Measurements from ENCODE around the gene MTHFR.

The MTHFR gene

DNA sequence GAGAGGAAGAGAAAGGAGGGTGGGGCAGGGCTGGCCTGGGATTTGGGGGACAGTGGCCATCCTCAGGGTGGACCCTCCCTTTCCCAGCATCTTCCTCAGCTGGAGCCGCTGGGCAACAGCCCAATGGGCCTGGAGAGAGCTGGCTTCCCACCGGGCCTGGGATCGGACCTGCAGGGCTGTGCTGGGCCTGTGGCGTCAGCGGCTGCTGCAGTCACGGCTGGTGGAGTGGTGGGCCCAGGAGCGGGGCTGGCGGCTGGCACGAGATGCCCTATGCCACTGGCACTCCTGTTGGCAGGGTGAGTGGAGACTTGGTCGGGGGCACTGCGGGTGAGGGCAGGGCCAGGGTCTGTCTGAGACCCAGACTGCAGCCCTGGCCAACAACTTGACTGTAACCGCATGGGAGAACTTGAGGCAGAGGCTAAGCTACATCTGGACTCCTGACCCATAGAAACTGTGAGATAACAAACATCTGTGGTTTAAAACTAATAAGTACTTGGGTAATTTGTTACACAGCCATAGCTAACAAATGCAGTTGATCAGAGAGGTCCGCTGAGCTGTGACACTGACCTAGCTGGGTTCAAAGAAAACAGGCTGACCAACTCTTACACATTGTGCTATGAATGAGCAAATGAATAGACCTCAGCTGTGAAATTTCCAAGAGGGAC is 25.9 kb downstream of the MTHFR start:
- no peak for DNase-seq

DNA sequence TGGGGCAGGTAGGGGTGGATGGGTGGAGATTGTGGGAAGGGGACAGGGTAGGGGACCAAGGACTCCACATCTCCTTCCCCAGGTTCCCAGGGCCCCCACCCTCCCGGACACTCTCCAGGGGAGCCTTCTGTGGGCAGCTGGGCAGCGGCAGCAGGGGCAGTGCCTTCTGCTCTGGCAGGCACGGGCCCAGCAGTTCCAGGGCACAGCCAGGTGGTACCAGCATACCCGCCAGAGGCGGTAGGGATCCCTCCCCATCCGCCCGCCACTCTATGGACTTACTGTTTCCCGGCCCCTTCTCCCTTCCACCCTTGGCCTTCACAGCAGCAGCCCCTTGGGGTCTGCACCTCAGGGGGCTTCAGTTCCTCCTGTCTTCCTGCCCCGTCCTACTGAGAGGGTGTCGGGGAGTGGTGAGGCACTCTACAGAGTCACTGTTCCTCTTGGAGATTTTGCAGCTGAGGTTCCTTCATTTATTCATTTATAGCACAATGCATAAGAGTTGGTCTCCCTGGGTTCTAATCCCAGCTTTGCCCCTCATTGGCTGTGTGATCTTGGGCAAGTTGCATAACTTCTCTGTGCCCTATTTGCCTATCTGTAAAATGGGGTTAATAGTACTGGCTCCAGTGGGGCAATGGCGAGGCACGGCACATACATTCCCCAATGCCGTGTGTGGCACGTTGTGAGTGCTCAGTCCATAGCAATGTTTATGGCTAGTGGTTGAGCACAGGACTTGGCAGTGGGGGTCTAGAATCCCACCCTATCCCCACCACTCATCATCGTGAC is 26.7 kb downstream of the MTHFR start:
- DNase-seq: no peak

DNA sequence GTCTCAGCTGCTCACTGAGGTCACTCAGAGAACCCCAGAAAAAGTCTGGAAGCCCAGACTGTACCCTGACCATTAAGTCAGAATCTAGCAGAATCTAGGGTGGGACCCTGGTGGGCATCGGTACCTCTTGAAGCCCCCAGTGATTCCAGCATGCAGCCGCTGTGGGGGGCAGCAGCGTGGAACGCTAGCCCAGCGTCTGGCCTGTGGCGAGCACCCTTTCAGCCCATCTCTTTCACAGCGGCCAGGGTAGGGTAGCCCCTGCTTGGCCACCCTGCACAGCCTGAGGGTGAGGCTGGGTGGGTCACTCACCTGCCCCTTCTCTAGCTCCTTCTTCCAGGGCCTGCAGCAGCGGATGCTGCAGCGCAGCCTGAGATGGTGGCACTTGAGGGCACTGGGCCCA is 27.4 kb downstream of the MTHFR start:
- no peak for DNase-seq

DNA sequence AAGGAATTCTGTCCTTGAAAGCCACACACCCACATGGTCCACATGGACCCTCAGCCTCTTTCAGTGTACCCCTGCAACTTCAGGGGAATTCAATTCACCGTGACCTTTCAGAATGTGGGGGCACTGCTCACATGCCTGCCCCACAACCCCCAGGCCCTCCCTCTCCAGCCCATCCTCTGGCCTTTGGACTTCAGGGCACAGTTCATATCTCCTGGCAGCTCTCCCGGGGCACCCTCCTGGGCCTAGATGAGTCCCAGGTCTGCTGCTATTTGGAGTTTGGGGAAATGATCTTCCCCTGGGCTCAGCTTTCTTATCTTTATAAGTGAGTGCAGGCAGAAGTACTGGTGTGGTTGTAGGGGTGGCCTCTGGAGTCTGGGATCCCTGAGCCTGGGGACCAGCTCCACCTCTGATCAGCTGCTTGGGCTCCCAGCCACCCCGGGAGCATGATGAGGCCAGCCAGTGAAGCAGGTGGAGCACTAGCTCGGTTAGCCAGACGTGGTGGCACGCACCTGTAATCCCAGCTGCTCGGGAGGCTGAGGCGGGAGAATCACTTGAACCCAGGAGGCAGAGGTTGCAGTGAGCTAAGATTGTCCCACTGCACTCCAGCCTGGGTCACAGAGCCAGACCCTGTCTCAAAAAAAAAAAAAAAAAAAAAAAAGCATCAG is 28.0 kb downstream of the MTHFR start:
- DNase-seq: no peak

DNA sequence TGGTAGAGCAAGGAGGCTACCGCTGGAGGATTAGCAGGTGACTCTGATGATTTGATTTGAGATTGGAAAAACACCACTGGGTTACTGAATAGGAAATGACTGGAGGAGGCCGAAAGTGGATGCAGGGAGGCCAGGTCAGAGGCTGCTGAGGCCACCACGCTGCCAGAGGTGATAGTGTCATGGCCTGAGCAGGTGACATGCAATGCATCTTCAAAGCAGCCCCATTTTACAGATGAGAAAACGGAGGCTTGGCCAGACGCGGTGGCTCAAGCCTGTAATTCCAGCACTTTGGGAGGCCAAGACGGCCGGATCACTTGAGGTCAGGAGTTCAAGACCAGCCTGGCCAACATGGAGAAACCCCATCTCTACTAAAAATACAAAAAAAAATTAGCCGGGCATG is 31.0 kb downstream of the MTHFR start:
- DNase-seq: no peak

DNA sequence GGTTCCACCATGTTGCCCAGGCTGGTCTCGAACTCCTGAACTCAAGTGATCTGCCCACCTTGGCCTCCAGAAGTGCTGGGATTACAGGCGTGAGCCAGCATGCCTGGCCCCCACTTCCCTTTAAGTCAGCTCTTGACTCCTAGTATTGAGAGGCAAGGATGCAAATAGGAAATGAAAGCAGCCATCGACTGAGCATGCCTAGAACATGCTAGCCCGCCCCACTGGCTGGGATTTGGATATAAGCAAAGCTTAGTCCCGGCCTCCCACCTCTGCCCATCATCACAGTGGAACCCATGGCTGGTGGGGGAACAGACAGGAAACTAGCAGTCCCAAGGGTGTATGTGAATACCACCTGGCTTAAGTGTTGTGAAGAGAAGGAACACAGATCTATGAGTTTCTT is 33.3 kb downstream of the MTHFR start:
- no peak for DNase-seq

DNA sequence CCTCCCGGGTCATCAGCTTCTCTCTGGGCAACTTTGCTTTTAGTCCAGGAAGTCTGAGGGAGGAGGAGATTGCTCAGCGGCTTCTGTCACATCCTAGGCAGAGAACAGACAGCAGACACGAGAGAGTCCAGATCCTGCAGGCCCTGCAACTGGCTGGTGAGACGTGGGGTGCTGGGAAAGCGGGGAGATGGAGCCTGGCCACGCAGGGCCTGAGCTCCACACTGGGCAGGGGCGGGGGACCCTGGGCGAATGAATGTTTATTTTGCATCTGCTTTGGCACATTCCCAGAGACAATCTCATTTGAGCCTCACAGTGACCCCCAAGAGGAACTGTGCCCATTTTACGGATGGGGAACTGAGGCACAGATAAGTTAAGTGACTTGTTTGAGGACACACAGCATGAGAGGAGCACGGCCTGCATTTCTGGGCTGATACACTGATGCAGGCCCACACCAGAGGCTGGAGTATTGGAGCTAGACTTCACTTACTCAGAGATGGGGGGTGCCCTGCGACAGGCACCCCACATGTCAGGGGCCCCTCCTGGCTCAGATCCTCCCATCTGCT is 34.2 kb downstream of the MTHFR start:
- no peak for DNase-seq

- no peak for DNase-seq
These were observed 35.8 kb downstream of the MTHFR start for GRCh38 chr1:11770011-11770410.

DNA sequence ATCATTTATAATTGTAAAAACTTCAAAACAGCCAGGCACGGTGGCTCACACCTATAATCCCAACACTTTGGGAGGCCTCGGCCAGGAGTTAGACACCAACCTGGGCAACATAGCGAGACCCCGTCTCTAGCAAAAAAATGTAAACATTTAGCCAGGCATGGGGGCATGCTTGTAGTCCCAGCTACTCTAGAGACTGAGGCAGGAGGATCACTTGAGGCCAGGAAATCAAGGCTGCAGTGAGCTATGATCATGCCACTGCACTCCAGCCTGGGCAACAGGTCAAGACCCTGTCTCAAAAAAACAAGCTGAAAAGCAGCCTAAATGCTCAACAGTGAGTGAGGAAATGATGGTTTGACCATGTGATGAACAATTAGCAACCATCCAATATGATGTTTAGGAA is 36.5 kb downstream of the MTHFR start:
- DNase-seq: no peak

DNA sequence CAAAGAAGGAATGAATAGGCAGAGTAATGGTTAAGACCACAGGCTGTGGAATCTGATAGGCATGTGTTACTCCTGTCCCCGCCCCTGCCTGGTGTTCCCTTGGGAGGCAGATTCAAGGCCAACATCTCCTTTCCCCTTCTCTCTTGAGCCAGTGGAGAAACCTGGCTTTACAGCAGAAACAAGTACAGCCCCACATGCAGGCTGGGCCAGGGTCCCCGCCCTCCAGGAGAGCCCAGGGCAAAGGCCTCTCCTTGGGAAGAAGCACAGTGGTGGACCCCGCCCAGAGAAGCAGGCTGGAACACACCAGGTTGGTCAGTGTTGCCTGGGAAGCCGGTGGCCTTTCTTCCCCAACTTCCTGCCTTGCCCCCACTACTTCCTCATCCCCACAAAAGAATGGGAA is 36.9 kb downstream of the MTHFR start:
- no peak for DNase-seq

- no peak for DNase-seq
These were observed 37.7 kb downstream of the MTHFR start for GRCh38 chr1:11767922-11768704.

- DNase-seq: no peak
These were observed 39.4 kb downstream of the MTHFR start for GRCh38 chr1:11766429-11766776.

DNA sequence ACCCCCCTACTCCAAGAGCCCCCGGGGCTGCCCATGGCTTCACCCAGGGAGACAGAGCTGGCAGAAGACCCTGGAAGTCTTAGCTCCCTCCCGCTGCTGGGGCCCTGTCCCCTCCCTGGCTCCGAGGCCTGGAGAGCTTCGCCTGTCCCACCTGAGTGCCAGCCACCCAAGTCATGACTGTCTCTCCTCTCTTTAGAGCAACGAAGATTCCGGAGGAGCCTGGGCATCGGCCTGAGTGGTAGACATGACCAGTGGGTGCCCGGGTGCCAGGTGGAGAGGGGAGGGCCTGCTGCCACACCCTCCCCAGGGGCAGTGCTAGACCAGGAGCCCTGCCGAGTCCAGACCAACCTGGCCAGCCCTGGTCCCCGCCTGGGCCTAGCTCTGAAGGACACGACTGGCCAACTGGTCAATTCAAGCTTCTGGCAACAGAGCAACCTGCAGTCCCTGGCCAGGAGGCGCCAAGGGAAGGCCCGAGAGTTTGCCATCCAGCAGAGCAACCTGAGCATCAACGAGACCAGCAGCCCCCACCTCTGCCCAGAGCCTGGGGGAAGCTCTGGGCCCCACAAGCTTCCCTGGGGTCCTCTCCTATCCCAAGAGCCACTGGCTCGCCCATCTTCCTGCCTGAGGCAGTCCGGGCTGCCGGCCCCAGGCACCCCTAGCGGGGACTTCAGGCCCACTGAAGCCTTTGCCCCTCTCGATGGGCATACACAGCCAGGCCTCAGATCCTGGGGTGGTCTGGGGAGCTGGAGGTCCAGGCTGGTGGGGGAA is 39.9 kb downstream of the MTHFR start:
- DNase-seq: no peak

DNA sequence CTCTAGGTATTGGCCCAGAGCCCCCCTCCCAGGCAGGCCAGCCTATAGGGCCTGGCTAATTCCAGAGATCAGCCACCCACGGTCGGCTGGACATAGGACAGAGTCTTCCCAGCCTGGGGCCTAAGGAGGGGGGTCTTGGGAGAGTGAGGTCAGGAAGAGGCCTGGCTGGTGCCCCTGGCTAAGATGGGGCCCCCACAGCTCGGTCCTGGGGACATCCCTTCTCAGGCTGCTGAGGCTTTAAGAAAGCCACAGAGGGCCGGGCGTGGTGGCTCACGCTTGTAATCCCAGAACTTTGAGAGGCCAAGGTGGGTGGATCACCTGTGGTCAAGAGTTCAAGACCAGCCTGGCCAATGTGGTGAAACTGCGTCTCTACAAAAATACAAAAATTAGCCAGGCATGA is 41.2 kb downstream of the MTHFR start:
- no peak for DNase-seq

DNA sequence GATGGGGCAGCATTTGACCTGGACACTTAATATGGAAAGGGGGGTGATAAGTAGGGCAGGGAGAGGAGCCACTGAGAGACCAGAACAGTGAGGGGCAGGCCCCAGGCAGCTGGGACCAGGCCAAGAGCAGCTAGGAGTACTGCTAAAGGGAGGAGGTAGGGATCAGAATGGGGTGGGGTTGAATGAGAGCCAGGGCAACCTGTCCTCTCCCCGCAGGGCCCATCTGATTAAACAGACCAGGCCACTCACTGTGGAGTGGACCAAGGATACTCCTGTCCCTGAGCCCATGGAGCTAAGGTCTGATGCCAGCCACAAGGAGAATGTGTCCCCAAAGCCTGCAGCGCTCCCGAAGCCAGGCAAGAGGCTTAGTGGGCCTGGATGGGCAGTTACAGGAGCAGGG is 41.6 kb downstream of the MTHFR start:
- DNase-seq: no peak

DNA sequence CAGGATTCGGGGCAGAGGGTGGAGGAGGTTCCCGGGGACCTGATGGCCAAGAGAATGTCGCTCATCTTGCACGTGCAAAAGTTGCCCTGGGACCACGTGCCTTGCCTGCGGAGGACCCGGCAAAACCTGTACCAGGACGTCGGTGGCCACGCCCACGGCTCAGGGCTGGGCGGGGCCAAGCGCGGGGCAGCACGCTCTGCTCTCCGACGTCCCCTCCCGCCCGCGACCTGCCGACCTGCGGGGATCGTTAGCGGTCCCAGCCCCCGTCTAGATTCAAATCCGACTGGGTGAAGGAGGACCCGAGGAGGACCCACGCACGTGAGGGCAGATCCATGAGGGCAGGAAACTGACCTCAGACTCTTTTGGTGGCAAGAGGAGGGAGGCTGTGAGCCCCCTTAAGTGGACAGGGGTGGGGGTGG is 43.8 kb downstream of the MTHFR start, which contains the start of gene C1orf167:
TSS of gene C1orf167 (plus strand) at position 206 of the 419 bp plus-strand sequence. CDS start 2,208 bp downstream, outside the sequence.
- DNase-seq: peak; percentile 69

GRCh38 chr1:11761285-11761684 is 44.5 kb downstream of the MTHFR start:
- no peak for DNase-seq

GRCh38 chr1:11759791-11760190 is 46.0 kb downstream of the MTHFR start:
- DNase-seq: no peak

DNA sequence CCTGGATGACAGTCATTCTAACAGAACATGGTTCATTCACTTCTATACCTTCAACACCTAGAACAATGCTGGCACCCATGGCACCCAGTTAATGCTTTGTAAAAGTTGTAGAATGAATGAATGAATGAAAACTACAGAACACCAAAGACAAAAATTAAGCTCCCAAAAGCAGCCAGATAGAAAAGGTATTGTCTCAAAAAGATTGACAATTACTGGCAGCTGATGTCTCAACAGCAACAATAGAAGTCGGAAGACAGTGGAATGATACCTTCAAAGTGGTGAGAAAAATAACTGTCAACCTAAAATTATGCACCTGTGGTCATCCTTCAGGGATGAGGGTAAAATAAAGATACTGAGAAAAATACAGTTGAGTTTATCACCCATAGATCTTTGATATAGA is 48.7 kb downstream of the MTHFR start:
- DNase-seq: no peak

- no peak for DNase-seq
These were observed 52.1 kb downstream of the MTHFR start for GRCh38 chr1:11753555-11754208.

DNA sequence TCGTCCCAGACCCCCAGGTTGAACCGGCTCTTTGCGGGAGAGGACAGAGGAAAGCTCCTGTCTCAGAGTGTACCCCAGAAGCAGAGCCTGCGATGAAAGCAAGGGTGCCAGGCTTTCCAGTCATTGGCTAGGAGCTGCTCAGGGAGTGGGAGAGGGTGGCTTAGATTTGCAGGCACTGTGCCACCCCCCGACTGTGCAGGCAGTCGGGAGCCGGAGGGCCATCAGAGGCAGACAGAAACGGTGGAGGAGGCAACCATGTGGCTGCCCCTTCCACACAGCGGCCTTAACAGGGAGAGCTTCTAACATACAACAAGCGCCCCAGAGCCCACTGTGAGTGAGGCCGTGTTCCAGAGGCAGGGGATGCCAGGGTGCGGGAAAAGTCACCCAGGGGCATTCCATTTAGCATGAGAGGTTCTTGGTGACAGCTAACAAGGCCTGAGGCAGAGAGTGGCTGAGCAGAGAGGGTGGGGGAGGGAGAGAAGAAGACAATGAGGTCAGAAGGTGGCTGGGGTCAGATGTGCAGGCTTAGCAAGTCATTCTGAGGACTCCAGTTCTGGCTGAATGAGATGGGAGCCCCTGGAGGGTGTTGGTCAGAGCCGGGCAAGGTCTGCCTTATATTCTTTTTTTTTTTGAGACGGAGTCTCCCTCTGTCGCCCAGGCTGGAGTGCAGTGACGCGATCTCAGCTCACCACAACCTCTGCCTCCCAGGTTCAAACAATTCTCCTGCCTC is 53.2 kb downstream of the MTHFR start:
- no peak for DNase-seq

Measured in activated CD8-positive, alpha-beta memory T cell treated with anti-CD3 and anti-CD28 coated beads, Interleukin-2, amount 50 U/mL, for 48 hours (primary cell).